ENCODE results near the gene KIF26B. TPM values are rescaled to one million over a fixed set of nuclear protein-coding genes. Genes with fewer than 3 reads are reported as not detected.

Gene KIF26B
- total RNA-seq, 1 donor from 2014 or later, result 5.1 TPM

- Mint-ChIP-seq H3K36me3 (ENCODE audit: insufficient read depth) (no peaks in the 10 kb centered on the region), H3K4me1 (ENCODE audit: low read depth) (no peaks in the 10 kb centered on the region), H3K4me3 (ENCODE audit: low read depth) (no peak overlapping the region), H3K27ac (no peak overlapping the region), H3K9me3 (ENCODE audit: low read depth) (no peaks in the 10 kb centered on the region), H3K27me3 (no peaks in the 10 kb centered on the region)
- TF ChIP-seq CTCF (IDR thresholded peaks at IDR 0.05; ENCODE audit: unreplicated experiment), result no peak
- no peak for DNase-seq (ENCODE audit: low spot score, unreplicated experiment)
Observed at GRCh38 chr1:245198748-245199516, 44.1 kb downstream of the KIF26B start.

- no peak overlapping the region for H3K27ac Mint-ChIP-seq
- no peak for TF ChIP-seq CTCF (IDR thresholded peaks at IDR 0.05; ENCODE audit: unreplicated experiment)
- H3K4me3 Mint-ChIP-seq (ENCODE audit: low read depth), result no peak overlapping the region
Observed at GRCh38 chr1:245200146-245200545, 45.4 kb downstream of the KIF26B start.

GRCh38 chr1:245201201-245201600, 46.4 kb downstream of the KIF26B start:
- Mint-ChIP-seq H3K9me3 (ENCODE audit: low read depth) (peaks cover 1% of the 10 kb centered on the region), H3K4me3 (ENCODE audit: low read depth) (no peak overlapping the region), H3K27ac (no peak overlapping the region), H3K27me3 (no peaks in the 10 kb centered on the region), H3K36me3 (ENCODE audit: insufficient read depth) (peaks cover 2% of the 10 kb centered on the region), H3K4me1 (ENCODE audit: low read depth) (no peaks in the 10 kb centered on the region)
- no peak for DNase-seq (ENCODE audit: low spot score, unreplicated experiment)
- TF ChIP-seq CTCF (IDR thresholded peaks at IDR 0.05; ENCODE audit: unreplicated experiment), result no peak

More at GRCh38 chr1:245200146-245200545, 45.4 kb downstream of the KIF26B start:
- Mint-ChIP-seq H3K27me3 (no peaks in the 10 kb centered on the region), H3K36me3 (ENCODE audit: insufficient read depth) (peaks cover 1% of the 10 kb centered on the region), H3K4me1 (ENCODE audit: low read depth) (no peaks in the 10 kb centered on the region), H3K9me3 (ENCODE audit: low read depth) (no peaks in the 10 kb centered on the region)
- DNase-seq (ENCODE audit: low spot score, unreplicated experiment), result no peak

GRCh38 chr1:245201827-245202226, 47.0 kb downstream of the KIF26B start:
- Mint-ChIP-seq H3K27me3 (no peaks in the 10 kb centered on the region), H3K4me1 (ENCODE audit: low read depth) (no peaks in the 10 kb centered on the region), H3K36me3 (ENCODE audit: insufficient read depth) (peaks cover 5% of the 10 kb centered on the region), H3K4me3 (ENCODE audit: low read depth) (no peak overlapping the region), H3K9me3 (ENCODE audit: low read depth) (peaks cover 4% of the 10 kb centered on the region), H3K27ac (no peak overlapping the region)
- TF ChIP-seq CTCF (IDR thresholded peaks at IDR 0.05; ENCODE audit: unreplicated experiment), result no peak
- no peak for DNase-seq (ENCODE audit: low spot score, unreplicated experiment)

- no peaks in the 10 kb centered on the region for H3K27me3 Mint-ChIP-seq
- no peak for TF ChIP-seq CTCF (IDR thresholded peaks at IDR 0.05; ENCODE audit: unreplicated experiment)
- peaks cover 7% of the 10 kb centered on the region for H3K36me3 Mint-ChIP-seq (ENCODE audit: insufficient read depth)
- H3K9me3 Mint-ChIP-seq (ENCODE audit: low read depth), result peaks cover 4% of the 10 kb centered on the region
- H3K27ac Mint-ChIP-seq, result no peak overlapping the region
- H3K4me1 Mint-ChIP-seq (ENCODE audit: low read depth), result no peaks in the 10 kb centered on the region
- no peak for DNase-seq (ENCODE audit: low spot score, unreplicated experiment)
- no peak overlapping the region for H3K4me3 Mint-ChIP-seq (ENCODE audit: low read depth)
Observed at GRCh38 chr1:245205396-245205795, 50.6 kb downstream of the KIF26B start.

Measured in progenitor cell of endocrine pancreas (in vitro differentiated cells).